IPS-18c (cell line): Measurements from ENCODE around the gene RMRP.

ENCODE experiments used
- H3K4me3 ChIP-seq: 2 replicates; pipeline ENCODE4 v1.7.0; 2013; ENCODE audit warnings: low read depth, mild to moderate bottlenecking, low read length, moderate library complexity; ENCODE audit not compliant: insufficient read depth
- H3K9me3 ChIP-seq: one replicate; pipeline ENCODE4 v1.6.1; 2013; ENCODE audit warnings: mild to moderate bottlenecking, low read length, moderate library complexity; ENCODE audit not compliant: control insufficient read depth, insufficient read depth

RMRP gene

DNA sequence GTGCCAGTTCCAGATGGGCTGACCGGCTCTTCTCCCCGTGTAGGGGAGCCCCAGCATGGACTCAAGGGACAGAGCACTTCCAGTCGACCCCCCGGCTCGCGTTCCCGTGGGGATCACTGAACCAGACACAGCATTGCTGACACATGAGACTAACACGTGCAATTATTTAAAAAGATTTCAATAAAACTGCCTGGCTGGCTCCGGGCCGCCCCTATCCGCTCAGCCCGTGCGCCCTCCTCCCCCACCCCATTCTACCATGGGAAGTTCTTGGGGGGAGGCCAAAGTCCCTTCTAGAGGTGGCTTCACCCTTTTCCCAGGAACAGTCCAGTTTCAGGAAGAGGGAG is 48.0 kb downstream of the RMRP start:
- Histone ChIP-seq H3K9me3 (no peaks in the 10 kb centered on the region), H3K4me3 (no peak overlapping the region)

DNA sequence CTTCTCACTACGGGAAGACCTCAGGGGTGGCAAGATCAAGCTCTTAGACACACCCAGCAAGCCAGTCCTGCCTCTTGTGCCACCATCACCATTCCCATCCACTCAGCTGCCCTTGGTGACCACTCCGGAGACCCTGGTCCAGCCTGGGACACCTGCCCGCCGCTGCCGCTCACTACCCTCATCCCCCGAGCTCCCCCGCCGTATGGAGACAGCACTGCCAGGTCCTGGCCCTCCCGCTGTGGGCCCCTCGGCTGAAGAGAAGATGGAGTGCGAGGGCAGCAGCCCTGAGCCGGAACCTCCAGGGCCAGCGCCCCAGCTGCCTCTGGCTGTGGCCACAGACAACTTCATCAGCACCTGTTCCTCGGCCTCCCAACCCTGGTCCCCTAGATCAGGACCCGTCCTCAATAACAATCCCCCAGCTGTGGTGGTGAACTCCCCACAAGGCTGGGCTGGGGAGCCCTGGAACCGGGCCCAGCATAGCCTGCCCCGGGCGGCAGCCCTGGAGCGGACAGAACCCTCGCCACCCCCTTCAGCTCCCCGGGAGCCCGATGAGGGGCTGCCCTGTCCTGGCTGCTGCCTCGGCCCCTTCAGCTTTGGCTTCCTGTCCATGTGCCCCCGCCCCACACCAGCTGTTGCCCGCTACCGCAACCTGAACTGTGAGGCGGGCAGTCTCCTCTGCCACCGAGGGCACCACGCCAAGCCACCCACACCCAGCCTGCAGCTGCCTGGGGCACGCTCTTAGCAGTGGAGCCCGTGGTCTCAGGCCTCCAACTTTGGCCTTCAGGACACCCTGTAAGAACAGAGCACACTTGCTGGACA is 48.6 kb downstream of the RMRP start:
- Histone ChIP-seq H3K9me3 (no peaks in the 10 kb centered on the region), H3K4me3 (no peak overlapping the region)

DNA sequence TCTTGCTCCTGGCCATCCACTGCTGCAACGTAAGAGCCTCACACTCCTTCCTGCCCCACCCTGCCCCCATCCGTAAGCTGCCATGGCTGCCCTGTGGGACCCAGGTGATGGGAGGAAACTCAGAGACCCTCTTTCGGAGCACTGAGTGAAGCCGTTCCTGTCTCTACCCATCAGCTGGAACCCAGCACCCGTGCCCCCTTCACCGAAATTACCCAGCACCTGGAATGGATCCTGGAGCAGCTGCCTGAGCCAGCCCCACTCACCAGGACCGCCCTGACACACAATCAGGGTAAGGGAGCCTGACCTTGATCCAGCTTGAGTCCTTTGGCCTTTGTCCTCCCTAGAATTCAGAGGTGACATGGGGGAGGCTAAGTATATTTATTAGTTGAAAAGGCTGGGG is 49.6 kb downstream of the RMRP start:
- Histone ChIP-seq H3K4me3 (no peak overlapping the region), H3K9me3 (no peaks in the 10 kb centered on the region)
